Measurements from ENCODE around the gene CAP2.

- TF ChIP-seq CTCF (IDR thresholded peaks at IDR 0.05; ENCODE audit: low read depth, low read length, poor library complexity, severe bottlenecking) (no peak), EZH2phosphoT487 (IDR thresholded peaks at IDR 0.05; ENCODE audit: borderline replicate concordance, low read length) (no peak)
Observed at GRCh38 chr6:17349427-17349826, 44.0 kb upstream of the CAP2 start.

All from DOHH2 (cell line).